NCI-H2196 (cell line): Measurements from ENCODE around the gene ABCF2.

Source experiments
- DNase-seq: peaks from one replicate; lab custom pipeline; 2025; ENCODE audit not compliant: unreplicated experiment; lab: John Stamatoyannopoulos, UW

The ABCF2 gene

GRCh38 chr7:151252961-151253711 is 26.1 kb upstream of the ABCF2 start:
- no peak for DNase-seq

- no peak for DNase-seq
Observed at GRCh38 chr7:151252561-151252835, 25.5 kb upstream of the ABCF2 start.

GRCh38 chr7:151251689-151252560 is 24.9 kb upstream of the ABCF2 start:
- peak; percentile 46 for DNase-seq

GRCh38 chr7:151251328-151251688 is 24.3 kb upstream of the ABCF2 start:
- no peak for DNase-seq

- DNase-seq, result no peak
Observed at GRCh38 chr7:151250181-151251132, 23.5 kb upstream of the ABCF2 start.

GRCh38 chr7:151249732-151250072 is 22.7 kb upstream of the ABCF2 start:
- peak; percentile 18 for DNase-seq

GRCh38 chr7:151249034-151249731 is 22.2 kb upstream of the ABCF2 start:
- DNase-seq, result no peak

GRCh38 chr7:151248346-151249033 is 21.5 kb upstream of the ABCF2 start, which contains the start of gene SMARCD3:
Gene SMARCD3, minus strand, starts transcription at chr7:151248694. Its CDS starts 132 bp downstream, at chr7:151248562.
- no peak for DNase-seq

DNA sequence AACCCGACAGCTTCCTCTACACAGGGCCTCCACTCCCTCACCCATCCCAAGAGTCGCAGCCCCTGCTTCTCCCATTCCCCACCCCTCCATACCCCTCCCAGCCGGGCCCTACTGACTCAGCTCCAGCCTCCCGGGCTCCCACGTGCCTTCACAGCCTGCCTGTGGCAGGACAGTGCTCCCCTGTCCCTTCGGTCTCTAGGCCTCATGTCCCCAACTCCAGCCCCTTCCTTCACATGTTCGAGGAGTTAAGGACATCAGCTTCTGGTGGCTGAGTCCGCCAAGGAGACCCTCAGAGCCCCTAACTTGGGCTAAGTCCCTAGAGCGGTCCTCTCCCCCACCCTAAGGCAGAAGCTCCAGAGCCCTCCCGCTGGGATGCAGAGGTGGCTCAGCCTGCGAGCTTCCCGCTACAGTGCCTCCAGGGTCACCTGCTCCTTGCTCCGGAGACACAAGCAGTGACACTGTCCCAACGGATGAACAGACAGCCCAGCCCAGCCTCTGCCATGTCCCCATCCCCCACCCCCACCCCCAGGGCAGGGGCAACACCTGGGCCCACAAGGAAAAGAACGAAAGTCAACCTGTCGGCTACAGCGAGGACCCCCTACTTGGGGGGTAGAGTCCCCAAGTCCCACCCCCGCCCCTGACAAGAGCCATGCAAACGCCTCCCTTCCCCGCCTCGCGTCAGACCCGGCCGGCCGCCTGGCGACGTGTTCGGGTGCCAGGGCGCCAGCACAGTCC is 20.8 kb upstream of the ABCF2 start:
- no peak for DNase-seq

GRCh38 chr7:151246851-151247580 is 20.0 kb upstream of the ABCF2 start:
- DNase-seq, result no peak

GRCh38 chr7:151246102-151246850 is 19.3 kb upstream of the ABCF2 start:
- DNase-seq, result no peak

- no peak for DNase-seq
Observed at GRCh38 chr7:151245360-151246101, 18.5 kb upstream of the ABCF2 start.

DNA sequence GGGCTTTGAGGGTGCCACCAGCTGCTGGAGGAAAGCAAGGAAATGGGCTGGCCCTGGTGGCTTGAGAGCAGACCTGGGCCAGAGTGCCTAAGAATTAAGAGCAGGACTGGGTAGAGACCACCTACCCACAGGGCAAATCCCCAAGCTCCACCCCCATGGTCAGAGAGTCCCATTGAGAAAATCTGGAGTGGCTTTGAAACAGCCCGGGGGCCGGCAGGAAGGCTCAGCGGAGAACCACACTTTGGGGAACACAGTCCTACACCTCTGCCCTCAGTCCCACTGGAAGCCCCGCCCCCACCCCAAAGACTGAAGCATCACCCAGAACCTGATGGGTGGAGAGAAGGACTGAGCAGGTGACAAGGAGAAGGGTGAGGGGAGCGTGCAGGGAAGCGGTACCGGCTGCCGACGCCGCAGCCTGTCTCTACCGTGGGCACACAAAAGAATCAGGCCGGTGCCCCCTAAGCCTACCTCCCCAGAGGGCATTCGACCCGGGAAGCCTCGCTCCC is 17.9 kb upstream of the ABCF2 start:
- no peak for DNase-seq

DNA sequence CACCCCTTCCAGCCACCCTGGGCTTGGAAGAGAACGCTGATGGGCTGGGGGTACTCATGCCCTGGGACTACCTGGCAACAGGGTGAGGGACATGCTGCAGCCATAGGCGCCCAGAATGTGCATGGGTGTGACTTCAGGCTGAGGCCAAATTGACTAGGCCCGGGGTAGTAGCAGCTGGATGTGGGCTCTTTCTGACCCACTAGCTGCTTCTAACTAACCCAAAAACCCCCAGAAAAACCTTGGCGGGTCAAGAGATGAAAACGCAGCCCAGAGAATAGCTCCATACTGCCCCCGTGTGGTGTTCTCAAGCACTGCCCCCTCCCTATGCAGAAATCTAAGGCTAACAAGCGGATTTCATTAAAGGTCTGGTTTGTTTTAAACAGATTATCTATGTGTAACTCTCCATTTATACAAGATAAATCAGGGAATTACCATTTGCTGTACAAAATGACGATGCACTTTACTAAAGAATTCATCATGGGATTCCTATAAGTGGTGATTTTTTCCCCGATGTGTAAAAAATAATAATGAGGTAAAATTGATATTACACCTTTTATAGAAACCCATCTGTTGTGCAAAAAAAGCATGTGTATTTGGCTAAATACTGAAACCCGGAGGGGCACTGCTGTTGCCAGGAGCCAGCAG is 17.3 kb upstream of the ABCF2 start:
- peak; percentile 24 for DNase-seq

DNA sequence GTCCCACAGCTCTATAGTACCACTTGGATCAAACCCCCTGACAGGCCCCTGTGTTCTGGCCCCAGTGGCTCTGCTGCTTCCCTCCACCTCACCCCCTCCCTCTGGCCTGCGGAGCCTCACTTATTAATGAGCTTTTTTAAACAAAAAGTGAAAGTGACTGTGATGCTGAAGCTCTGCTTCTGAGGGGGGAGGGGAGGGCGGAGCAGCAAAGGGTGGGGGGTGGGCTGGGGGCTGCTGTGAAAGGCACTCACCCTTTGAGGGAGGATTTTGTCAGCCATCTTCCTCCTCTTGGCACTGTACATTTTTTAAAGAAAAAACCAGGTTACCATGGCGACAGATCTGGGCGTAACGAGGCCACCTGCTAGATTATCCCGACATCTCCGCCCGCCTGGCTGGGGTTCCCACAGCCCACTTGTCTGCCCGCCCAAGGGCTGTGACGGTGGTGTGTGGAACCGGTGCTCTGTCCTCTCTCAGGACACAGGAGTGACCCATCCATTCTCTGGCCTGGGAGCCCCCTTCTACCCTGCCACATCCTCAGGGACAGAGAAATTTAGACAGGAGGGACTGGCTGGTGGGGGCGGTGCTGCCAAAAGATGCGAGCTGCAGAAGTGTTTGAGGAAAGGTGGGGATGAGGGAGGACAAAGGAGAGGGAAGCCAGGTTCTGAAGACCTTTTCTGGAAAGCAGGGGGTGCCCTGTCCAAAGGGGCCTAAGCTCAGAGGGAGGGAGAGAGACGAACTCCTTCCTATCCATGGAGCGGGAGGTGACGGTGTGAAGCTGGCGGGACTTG is 16.6 kb upstream of the ABCF2 start:
- no peak for DNase-seq

DNA sequence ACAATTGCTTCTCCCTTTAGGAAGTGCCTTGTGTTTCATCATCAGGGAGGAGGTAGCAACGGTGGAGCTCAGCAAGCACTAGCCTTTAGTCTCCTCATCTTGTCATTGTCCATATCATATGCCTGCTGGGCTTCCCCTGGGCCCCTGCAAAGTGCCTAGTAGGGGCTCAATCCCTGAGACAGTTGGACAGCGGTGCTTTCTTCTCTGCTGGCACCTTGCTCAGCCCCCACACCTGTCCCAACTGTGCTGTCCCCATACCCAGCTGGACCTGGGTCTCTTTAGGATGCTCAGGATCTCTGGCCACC is 16.0 kb upstream of the ABCF2 start:
- DNase-seq, result no peak
